HG03039 (cell line): ENCODE data around the gene BBX.

ENCODE experiments used
- ATAC-seq: cut with Tn5 transposase; IDR thresholded peaks from one replicate; pipeline ENCODE4 v1.9.1; 2021; ENCODE audit warnings: mild to moderate bottlenecking, moderate library complexity; ENCODE audit not compliant: unreplicated experiment

The BBX gene

DNA sequence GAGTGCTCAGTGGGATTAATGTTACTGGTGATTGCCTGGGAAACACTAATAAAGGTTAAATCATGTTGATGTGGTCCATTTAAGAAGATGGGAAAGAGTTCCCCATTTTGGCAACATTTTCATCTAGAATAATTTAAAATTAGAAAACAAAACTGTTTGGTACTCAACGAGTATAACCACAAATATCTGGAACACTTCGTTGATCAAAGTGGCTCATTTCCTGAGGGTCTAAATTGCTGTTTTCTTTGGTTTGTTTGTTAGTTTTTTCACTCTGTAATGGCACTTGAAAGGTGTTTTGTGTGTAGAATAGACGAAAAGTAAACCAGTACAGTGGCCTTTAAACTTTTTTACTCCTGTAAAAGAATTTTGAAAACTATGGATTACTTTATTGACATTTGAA lies 73.9 kb downstream of the BBX start:
- no peak for ATAC-seq

DNA sequence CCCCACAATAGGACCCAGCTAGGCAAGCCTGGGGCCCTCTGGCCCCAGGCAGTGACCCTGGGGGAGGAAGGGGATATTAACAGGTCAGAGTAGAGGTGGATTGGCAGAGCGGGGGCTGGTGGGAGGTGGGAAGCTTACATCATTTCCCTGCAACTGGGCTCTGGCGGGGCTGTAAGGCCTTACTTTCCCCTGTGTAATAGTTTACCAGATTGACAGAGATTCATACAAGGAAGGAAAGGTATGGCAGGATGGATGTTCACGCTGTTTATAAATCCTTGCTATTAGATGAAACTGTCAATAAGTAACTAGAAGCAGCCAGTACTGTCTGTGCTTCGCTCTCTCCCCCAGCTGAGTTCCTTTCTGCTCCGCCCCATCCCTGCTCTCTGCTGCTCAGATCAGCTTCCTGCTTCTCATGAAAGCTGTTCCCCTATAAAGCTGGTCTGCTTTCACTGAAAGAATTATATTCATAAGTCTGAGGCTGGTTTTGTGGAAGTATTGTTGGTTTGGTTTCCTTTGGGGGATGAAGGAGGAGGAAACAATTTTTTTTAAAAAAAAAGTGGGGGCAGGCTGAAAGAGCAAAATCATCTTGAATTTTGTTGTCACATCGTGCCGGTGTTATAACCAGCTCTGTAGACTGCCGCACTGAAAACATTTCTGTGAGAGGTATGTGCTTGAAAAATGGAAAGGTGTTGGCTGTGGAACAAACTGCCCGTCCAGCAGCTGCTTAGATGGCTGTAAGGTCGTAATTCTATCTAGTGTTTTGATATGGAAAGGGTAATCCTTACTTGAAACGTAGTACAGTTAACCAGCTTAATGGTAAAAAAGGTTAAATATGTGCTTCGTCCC lies 76.4 kb downstream of the BBX start:
- peak; percentile 84 for ATAC-seq

DNA sequence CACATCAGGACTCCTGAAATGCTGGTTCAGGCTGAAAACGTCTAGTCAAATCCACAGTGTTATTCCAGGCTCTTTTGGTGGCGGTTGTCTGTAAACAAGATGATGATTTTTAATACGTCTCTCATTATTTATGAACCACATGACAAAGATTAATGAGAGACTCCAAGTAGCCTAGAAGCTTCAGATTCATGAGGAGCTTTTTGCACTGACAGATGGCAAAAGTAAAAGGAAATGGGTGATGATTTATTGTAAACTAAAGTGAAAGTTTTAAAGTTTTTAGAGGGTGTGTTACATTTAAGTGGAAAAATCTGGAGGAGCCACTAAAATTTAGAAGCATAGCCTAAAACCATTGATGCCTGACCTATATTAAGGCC lies 77.0 kb downstream of the BBX start:
- ATAC-seq = no peak

DNA sequence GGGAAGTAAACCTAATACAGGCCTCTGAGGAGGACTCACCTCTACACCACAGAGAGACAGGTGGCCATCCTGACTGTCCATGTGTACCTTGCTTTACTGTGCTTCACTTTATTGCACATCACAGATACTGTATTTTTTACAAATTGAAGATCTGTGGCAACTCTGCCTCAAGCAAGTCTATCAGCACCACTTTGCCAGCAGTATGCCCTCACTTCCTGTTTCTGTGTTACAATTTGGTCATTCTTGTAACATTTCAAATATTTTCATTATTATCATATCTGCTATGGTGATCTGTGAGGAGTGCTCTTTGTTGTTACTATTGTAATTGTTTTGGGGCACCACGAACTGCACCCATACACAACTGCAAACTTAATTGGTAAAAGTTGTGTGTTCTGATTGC lies 78.0 kb downstream of the BBX start:
- no peak for ATAC-seq

DNA sequence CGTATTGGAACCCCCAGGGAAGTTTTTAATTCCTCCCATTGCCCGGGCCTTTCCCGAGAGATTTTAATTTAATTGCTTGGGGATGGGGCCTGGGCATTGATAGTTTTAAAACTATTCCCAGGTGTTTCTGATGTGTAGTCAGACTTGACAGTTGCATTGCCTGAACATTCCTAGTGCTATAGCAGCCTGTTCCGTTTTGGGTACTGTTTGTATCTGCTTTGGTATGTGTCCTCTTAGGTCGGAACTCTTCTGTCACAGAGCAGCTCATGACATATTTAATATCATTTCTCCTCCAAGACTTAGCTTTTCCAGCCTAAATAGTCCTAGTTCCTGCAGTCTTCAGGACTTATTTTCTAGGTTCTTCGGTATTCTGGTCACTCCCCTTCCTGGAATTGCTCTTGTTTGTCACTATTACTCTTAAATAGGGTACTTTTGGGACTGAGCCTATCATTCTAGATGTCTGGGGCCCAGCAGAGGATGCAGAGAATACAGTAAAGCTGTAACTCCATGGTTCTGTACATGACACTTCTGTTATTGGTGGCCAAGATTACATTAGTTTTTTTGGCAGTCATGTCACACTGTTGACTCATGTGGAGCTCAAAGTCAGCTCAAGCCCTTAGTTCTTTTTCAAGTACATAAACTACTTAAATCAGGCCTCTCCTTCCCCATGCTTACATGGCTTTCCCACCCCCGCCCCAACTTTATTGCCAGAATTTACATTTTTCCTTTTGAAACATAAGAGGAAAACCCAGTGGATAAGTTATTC lies 81.5 kb downstream of the BBX start:
- ATAC-seq = no peak

DNA sequence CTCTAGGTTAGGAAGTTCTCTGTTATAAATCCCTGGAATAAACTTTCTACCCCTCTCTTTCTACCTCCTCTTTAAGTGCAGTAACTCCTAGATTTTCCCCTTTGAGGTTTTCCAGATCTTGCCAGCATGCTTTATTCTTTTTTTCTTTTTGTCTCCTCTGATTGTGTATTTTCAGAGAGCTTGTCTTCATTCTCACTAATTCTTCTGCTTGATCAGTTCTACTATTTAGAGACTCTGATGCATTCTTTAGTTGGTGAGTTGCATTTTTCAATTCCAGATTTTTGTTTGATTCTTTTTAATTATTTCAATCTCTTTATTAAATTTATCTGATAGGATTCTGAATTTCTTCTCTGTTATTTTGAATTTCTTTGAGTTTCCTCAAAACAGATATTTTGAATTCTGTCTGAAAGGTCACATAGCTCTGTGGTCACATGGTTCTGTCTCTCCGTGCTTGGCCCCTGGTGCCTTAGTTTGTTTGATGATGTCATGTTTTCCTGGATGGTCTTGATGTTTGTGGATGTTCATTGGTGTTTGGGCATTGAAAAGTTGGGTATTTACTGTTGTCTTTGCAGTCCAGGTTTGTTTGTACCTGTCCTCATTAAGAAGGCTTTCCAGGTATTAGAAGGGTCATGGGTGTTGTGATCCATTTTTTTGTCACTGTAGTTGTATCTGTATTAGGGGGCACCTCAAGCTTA lies 89.2 kb downstream of the BBX start:
- no peak for ATAC-seq

DNA sequence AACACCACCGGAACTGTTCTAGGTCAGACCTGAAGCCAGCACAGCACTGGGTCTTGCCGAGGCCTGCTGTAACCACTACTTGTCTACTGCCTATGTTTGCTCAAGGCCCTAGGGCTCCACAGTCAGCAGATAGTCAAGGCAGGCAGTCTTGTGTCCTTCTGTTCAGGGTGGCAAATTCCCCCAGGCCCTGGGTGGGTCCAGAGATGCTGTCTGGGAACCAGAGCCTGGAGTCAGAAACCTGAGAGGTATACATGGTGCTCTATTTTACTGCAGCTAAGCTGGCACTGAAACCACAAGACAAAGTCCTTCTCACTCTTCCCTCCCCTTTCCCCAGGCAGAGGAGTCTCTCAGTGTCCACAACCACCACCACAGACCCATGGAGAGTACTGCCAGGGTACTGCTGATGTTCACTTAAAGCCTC lies 89.9 kb downstream of the BBX start:
- ATAC-seq = no peak

DNA sequence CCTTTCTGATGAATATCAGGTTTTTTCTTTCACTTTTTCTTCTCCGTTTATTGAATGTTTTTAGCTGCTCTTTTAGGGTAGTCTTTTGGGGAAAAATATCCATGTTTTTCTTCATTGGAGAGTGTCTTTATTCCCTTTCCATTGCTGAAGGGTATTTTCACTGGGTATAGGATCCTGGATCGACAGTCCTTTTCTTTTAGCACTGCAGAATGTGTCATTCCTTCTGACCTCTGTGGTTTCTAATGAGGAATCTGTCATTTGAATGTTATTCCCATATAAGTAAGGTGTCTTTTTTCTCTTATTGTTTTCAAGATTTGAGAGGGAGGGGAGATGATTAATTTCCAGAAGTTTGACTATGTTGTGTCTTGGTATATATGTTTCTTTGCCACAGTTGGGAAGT lies 96.8 kb downstream of the BBX start:
- no peak for ATAC-seq

DNA sequence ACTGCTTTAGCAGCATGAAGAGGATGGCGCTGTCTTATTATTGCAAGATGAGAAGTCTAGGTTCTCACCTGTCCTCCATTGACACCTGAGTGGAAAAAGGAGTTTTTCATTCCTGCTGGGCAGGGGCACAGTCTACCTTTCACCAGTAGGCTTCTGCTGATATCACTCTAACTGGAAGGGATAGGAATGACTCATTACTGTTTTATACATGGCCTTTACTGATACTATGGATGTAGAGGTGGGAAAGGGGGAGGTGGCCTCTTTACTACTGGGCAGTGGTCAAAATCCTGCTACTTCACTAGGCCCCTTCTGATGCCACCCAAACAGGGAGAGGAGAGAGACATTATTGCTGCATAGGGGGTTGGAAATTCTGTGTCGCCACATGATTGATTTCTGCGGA lies 97.8 kb downstream of the BBX start:
- no peak for ATAC-seq

DNA sequence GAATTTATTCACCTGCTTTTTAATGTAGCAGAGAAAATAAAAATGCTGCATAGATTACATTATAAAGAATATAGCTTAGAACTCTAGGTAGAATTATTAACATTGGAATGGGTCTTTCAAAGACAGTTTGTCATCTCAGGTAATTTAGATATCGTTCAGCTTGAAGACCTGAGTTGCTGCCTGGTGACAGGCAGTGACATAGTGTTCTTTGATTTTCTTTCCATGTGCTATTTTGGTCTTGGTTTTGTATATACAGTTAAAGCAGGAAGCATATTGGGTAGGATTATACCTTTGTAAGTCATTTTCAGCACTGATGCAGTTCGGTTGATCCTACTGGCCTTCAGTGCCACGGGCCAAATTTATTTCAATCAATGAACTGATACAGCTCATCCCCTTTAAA lies 98.7 kb downstream of the BBX start:
- no peak for ATAC-seq

DNA sequence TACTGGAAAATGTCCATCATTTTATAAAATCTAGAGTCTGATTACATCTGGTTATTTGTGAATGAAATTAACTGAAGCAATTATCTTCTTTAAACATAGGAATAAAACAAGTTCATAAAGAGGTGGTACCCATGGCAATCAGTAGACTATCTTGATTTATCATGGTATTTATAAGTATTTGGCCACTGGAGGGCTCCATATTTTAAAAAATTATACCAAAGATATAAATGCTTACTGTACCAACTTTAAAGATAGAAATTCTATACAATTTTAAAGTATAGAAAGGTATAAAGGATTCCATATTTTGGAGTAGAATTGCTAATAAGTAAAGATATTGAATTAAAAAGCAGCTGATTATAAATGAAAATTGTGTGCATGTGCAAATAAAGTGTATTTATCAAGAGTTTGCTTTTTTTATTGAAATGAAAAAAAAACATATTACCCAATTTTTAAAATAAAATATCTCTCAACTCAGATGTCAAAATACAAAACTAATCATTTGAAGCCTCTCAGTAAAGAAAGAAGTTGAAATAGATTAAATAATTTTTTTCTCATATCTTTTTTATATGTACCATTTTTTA lies 105.3 kb downstream of the BBX start:
- ATAC-seq = no peak

DNA sequence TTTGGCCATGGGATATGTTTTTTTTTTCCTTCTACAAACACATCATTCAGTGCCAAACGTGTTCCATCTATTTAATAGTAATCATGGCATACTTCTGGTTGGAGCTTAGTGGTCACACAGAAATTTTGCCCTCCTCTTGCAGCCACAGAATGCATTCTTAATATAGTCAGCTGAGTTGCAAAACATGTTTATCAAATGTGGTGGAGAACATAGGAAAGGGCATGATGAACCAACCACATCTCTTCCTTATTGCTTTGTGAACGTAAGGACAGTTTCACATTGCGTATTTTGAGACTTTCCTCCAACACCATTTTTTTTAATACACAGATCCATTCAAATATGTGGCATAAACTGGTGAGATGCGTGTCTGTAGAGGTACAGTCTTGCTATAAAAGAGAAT lies 106.8 kb downstream of the BBX start:
- no peak for ATAC-seq

DNA sequence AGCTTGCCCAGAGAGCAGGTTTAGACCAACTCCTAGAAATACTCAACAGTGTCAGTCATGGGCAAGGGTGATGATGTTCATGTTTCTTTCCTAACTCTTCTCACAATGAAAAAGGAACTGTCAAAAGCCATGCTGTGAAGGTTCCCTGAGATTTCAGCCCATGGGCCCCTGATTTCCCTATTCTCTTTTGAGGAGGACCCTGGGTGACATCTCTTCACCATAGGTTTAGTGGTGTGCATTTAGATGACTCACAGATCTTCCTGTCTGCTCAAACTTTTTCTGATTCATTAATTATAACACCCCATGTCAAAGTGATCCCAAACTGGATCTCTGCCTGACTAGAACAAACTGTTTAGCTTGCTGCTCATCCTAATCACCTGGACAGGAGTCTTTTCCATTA lies 108.0 kb downstream of the BBX start:
- ATAC-seq = no peak

DNA sequence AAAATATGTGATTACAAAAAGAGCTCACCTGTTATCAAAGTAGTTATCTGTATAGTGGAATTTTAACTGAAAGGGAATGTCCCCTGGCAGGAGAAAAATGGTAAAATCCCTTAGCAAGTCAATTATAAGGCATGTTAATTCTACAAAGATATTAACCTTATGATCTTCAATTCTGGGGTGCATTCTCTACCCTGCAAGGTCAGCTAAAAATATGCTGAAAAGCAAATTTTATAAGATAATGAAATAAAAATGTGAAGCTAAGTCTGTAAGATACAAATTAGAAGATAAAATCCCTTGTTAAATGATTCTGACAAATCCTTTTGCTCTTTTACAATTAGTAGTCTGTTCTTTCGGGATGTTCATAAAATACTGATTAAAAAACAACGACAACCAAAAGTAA lies 109.8 kb downstream of the BBX start:
- no peak for ATAC-seq

DNA sequence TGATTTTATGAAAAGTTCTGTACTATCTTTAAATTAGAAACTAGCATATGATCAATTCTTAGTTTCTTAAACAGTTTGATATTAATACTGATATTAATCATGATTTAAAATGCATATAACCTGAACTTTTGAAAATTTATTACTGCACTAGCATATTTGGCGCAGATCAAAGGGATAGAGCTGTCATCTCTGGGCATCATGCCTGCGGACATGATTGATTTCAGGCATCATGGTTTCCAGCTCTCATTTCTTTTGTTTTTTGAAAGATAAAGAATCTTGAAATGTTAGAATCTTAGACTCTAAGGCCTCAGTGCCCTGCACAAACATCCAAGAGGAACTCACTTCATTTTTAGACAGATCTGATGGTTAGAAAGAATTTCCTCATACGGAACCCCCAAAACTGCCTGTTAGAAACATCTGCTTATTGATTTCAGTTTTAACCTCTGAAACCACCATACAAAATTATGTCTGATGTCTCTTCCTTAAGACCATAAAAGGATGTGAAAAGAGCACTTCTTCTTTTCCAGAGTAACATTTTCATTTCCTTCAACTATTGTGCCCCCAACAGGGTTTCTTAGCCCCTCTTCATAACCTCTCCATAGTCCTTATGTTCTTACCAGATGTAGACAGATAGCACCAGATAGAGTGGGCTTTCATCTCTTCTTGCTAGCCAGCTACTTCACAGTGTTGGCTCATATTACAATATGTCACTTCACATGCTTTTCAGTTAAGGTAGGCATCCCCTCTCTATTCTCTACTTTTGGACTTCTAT lies 110.8 kb downstream of the BBX start:
- ATAC-seq = peak; percentile 88

DNA sequence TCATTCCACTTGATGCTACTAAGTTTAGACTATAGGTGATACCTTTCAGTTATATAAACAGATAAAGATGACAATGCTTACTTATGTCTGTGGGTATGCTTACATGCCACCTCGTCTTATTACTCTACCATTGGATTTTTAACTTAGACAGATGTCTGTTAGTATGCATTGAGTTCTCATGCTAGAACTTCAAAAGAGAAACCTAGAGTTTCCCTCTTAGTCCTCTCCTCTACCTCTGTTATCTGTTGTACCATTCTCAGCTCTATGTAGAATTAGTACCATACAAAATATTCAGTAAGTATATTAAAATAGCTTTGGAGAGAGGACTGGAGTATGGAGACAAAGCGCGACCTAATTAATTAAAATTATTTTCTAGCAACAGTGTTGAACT lies 111.3 kb downstream of the BBX start:
- ATAC-seq = peak; percentile 33

DNA sequence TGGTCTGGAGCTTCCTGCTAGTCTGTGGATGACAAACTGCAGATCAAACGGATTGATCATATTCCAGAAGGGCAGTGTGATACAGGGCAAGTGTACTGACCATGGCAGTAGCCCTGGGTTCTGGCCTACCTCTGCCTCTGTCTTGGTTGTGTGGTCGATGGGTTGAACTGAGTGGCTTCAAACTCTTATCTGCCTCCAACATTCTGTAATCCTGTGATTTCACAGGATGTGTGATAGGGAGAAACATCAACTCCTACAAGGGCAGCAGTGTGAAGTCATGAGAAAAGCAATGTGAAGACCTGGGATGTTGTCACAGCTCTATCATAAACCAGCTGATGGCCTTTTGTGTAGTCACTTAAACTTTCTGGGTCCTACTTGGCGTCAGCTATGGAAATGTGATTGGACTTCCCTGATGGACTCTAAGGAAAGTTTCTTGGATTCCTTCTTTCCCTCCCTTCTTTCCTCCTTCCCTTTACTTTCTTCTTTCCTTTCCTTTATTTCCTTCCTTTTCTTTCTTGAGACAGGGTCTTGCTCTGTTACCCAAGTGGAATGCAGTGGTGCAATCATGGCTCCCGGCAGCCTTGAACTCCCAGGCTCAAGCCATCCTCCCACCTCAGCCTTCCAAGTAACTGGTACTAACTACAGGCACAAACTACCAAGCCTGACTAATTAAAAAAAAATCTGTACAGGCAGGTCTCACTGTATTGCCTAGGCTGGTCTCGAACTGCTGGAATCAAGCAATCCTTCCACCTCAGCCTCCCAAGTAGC lies 114.8 kb downstream of the BBX start:
- ATAC-seq = no peak

DNA sequence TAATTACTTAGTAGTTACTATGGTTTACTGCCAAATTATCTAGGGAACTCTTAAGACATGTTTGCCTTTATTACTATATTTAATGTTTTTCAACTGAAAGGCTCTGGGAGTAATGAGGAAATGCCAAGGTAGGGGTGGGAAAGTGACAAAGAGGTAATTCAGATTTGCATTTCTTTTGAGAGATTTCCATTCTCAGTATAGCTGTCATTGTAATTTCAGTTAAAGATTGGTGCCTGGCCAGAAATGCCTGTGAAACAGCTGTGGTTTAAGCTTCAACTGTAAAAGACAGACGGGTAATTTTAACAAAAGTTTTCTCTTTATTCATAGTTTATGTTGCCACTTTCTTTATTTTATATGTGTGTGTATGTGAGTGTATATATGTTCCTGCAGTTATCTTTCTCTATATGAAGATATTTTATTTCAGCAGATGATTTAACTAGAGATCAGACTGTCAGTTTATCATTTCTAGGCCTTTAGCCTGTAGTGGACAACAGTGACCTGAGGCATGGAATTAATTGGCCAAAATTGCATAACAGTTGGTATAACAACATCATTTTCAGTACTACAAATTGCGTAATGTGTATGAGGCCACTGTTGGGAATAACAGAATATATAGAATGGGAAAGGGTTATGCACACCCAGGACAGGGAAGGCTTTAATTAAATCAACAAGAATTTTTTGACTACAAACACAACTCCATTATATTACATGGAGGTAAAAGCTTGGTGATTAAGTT lies 119.0 kb downstream of the BBX start:
- no peak for ATAC-seq
